ENCODE data around the gene SORT1. TPM values are rescaled to one million over a fixed set of nuclear protein-coding genes. Genes with fewer than 3 reads are reported as not detected.

SORT1 gene
- total and polyA plus RNA-seq, 2 of the 13 experiments (the other 11 are each of a cell fraction or from before 2014, with no cell fraction given): 32.4 to 93.0 TPM

DNA sequence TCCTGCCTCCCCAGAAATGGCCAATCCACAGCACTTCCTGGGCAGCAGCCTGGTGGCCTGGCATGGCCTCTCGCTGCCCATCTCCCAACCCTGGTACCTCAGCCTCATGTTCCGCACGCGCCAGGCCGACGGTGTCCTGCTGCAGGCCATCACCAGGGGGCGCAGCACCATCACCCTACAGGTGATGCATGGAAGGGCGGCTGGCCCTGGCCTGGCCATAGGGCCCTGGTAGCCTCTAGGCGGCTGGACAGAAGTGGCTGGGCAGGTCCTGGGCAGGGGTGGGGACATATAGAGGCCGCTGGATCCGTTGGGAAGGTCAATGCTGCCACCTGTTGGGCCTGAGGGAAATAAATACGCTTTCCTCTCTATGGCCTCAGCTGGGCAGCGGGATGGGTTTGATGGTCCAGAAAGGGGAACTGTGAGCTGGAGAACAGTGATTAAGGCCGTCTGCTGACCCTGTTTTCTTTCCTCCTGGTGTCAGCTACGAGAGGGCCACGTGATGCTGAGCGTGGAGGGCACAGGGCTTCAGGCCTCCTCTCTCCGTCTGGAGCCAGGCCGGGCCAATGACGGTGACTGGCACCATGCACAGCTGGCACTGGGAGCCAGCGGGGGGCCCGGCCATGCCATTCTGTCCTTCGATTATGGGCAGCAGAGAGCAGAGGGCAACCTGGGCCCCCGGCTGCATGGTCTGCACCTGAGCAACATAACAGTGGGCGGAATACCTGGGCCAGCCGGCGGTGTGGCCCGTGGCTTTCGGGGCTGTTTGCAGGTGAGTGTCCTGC lies 133.9 kb downstream of the SORT1 start (continued):
- TF ChIP-seq ZNF615 (CRISPR knock-in tag; IDR thresholded peaks at IDR 0.05; ENCODE audit: borderline replicate concordance) (no peak; the same call in 1 of the 2 replicates), SIX4 (CRISPR knock-in tag; IDR thresholded peaks at IDR 0.05) (0 out of 2 replicates have a peak, but pooled peaks have one; percentile 58), GATAD2A (CRISPR knock-in tag; IDR thresholded peaks at IDR 0.05) (peak; percentile 91), ARNTL (CRISPR knock-in tag; IDR thresholded peaks at IDR 0.05) (peak; percentile 74), ZNF780A (CRISPR knock-in tag; IDR thresholded peaks at IDR 0.05) (no peak), IRF1 (CRISPR knock-in tag; IDR thresholded peaks at IDR 0.05; ENCODE audit: low read depth) (no peak), ZNF501 (CRISPR knock-in tag; IDR thresholded peaks at IDR 0.05) (0 out of 2 replicates have a peak, but pooled peaks have one; percentile 89), ZNF547 (CRISPR knock-in tag; IDR thresholded peaks at IDR 0.05) (peak; percentile 81), CBX2 (IDR thresholded peaks at IDR 0.05; ENCODE audit: low read depth, low read length) (no peak), CBX2 (CRISPR knock-in tag; IDR thresholded peaks at IDR 0.05; ENCODE audit: low read depth) (no peak; the same call in 1 of the 2 replicates), PCBP2 (optimal IDR thresholded peaks at IDR 0.05; ENCODE audit: low read depth, low read length, poor library complexity, severe bottlenecking) (no peak), PRDM15 (CRISPR knock-in tag; IDR thresholded peaks at IDR 0.05) (no peak), ZNF766 (CRISPR knock-in tag; IDR thresholded peaks at IDR 0.05; ENCODE audit: borderline replicate concordance) (no peak), ZC3H13 (CRISPR knock-in tag; IDR thresholded peaks at IDR 0.05) (peak; percentile 70; the same call in 1 of the 2 replicates), DZIP1 (CRISPR knock-in tag; IDR thresholded peaks at IDR 0.05) (0 out of 2 replicates have a peak, but pooled peaks have one; percentile 78), POLR2G (IDR thresholded peaks at IDR 0.05; ENCODE audit: low read depth, low read length) (no peak), YEATS2 (CRISPR knock-in tag; IDR thresholded peaks at IDR 0.05; ENCODE audit: borderline replicate concordance) (peak; percentile 69; the same call in 1 of the 2 replicates), ZNF761 (CRISPR knock-in tag; conservative IDR thresholded peaks at IDR 0.05) (0 out of 2 replicates have a peak, but pooled peaks have one; percentile 62), BRF2 (CRISPR knock-in tag; IDR thresholded peaks at IDR 0.05) (no peak), CHD4 (IDR thresholded peaks at IDR 0.05; ENCODE audit: borderline replicate concordance, low read length) (no peak), ZFP36L2 (CRISPR knock-in tag; IDR thresholded peaks at IDR 0.05) (no peak)
